CD4-positive, alpha-beta T cell (primary cell): Measurements from ENCODE around the gene CCDC12. TPM values are rescaled to one million over a fixed set of nuclear protein-coding genes. Genes with fewer than 3 reads are reported as not detected.

Source experiments
- ATAC-seq: fragments of 200-7000 bp; cut with Tn5 transposase; one replicate; pipeline ENCODE4 v1.10.0; 2022; ENCODE audit warnings: mild to moderate bottlenecking; ENCODE audit not compliant: poor library complexity
- CTCF ChIA-PET: fragments of 350-600 bp; sonication (Branson Sonifier 250); formaldehyde crosslinking; loops from one replicate; lab custom pipeline; 2021; ENCODE audit warnings: antibody characterized with exemption, inconsistent platforms; lab: Charles Lee
- POLR2A ChIA-PET: fragments of 350-600 bp; sonication (Branson Sonifier 250); formaldehyde crosslinking; loops from one replicate; lab custom pipeline; 2021; ENCODE audit warnings: antibody characterized with exemption, inconsistent platforms; lab: Charles Lee
- DNase-seq, 14 experiments: peaks; one replicate each; pipeline ENCODE4 v3.0.0-alpha.2; 2013 to 2020; ENCODE audit warnings: mixed read lengths in 2 of 14
- H3K27ac ChIP-seq, 2 donors: one replicate each; pipeline versions ENCODE4 v1.5.1 to v1.7.0; 2013; ENCODE audit warnings: low read length in 2 of 2, low read depth in 1 of 2, mild to moderate bottlenecking in 1 of 2
- H3K27me3 ChIP-seq, 2 experiments: 1 replicate in 1 of 2; 2 replicates in 1 of 2; pipeline versions ENCODE4 v1.6.1 to v1.7.0; 2013; ENCODE audit warnings: low read length in 2 of 2, control low read depth in 1 of 2, mild to moderate bottlenecking in 1 of 2, moderate library complexity in 1 of 2; ENCODE audit not compliant: insufficient read depth in 2 of 2, control insufficient read depth in 1 of 2
- H3K36me3 ChIP-seq: one replicate; pipeline ENCODE4 v1.6.1; 2013; ENCODE audit warnings: low read length, control low read depth; ENCODE audit not compliant: insufficient read depth
- H3K4me1 ChIP-seq: one replicate; pipeline ENCODE4 v1.6.1; 2013; ENCODE audit warnings: low read length, control low read depth; ENCODE audit not compliant: insufficient read depth
- H3K4me3 ChIP-seq: one replicate; pipeline ENCODE4 v1.5.1; 2013; ENCODE audit warnings: mild to moderate bottlenecking, low read length, moderate library complexity
- H3K9me3 ChIP-seq, 2 experiments: 1 replicate in 1 of 2; 2 replicates in 1 of 2; pipeline versions ENCODE4 v1.6.1 to v1.7.0; 2013; ENCODE audit warnings: low read length in 2 of 2, mild to moderate bottlenecking in 2 of 2, control low read depth in 1 of 2, moderate library complexity in 1 of 2; ENCODE audit not compliant: control insufficient read depth in 1 of 2, insufficient read depth in 1 of 2
- H3K27ac Mint-ChIP-seq: one replicate; pipeline ENCODE4 v1.8.0; 2020; ENCODE audit warnings: mixed read lengths
- H3K27me3 Mint-ChIP-seq: one replicate; pipeline ENCODE4 v1.8.0; 2021; ENCODE audit warnings: mixed read lengths
- H3K36me3 Mint-ChIP-seq: one replicate; pipeline ENCODE4 v1.8.0; 2021; ENCODE audit warnings: low read depth, mixed read lengths
- H3K4me1 Mint-ChIP-seq: one replicate; pipeline ENCODE4 v1.8.0; 2021; ENCODE audit warnings: low read depth, mixed read lengths
- H3K4me3 Mint-ChIP-seq: one replicate; pipeline ENCODE4 v1.8.0; 2020; ENCODE audit warnings: mild to moderate bottlenecking, mixed read lengths
- H3K9me3 Mint-ChIP-seq: one replicate; pipeline ENCODE4 v1.8.0; 2020; ENCODE audit warnings: mixed read lengths
- intact Hi-C, 2 experiments: fragments of 100-400 bp; cut with DNase I in 1 of 2; cut with micrococcal nuclease in 1 of 2; formaldehyde crosslinking; loops; one replicate each; pipeline versions ENCODE4 v1.15.1 to v1.9.0; 2023 to 2025; cut with DNase I, micrococcal nuclease
- total RNA-seq, 174 experiments: library from RNA in 2 of 174; stranded (reverse) in 2 of 174; gene quantifications; one replicate each; pipeline ENCODE4 v1.2.3 and lab custom pipeline; 2021 to 2026
- TF ChIP-seq, protein P1 (sequence below): fragments of 200-600 bp; IDR thresholded peaks from one replicate; pipeline ENCODE4 v1.8.0; 2022; ENCODE audit warnings: antibody characterized with exemption, mild to moderate bottlenecking

Gene CCDC12
- total RNA-seq, 2 experiments from 2014 or later: 57.5 to 59.5 TPM

- peaks cover 24 to 30% of the 10 kb centered on the region in 2 experiments for H3K27me3 ChIP-seq
- no peak overlapping the region for H3K27ac ChIP-seq
- H3K36me3 Mint-ChIP-seq: no peaks in the 10 kb centered on the region
- TF ChIP-seq, protein P1, sequence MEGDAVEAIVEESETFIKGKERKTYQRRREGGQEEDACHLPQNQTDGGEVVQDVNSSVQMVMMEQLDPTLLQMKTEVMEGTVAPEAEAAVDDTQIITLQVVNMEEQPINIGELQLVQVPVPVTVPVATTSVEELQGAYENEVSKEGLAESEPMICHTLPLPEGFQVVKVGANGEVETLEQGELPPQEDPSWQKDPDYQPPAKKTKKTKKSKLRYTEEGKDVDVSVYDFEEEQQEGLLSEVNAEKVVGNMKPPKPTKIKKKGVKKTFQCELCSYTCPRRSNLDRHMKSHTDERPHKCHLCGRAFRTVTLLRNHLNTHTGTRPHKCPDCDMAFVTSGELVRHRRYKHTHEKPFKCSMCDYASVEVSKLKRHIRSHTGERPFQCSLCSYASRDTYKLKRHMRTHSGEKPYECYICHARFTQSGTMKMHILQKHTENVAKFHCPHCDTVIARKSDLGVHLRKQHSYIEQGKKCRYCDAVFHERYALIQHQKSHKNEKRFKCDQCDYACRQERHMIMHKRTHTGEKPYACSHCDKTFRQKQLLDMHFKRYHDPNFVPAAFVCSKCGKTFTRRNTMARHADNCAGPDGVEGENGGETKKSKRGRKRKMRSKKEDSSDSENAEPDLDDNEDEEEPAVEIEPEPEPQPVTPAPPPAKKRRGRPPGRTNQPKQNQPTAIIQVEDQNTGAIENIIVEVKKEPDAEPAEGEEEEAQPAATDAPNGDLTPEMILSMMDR: no peak
- peaks cover 13% of the 10 kb centered on the region for H3K4me1 Mint-ChIP-seq
- H3K4me3 Mint-ChIP-seq: no peak overlapping the region
- H3K4me3 ChIP-seq: no peak overlapping the region
- DNase-seq (no peak), ATAC-seq (no peak)
- H3K36me3 ChIP-seq: no peaks in the 10 kb centered on the region
- H3K27ac Mint-ChIP-seq: no peak overlapping the region
- no peaks in the 10 kb centered on the region for H3K9me3 Mint-ChIP-seq
- CTCF ChIA-PET: no interaction called here
- peaks cover 0 to 6% of the 10 kb centered on the region in 2 experiments for H3K9me3 ChIP-seq
- peaks cover 28% of the 10 kb centered on the region for H3K27me3 Mint-ChIP-seq
- peaks cover 21% of the 10 kb centered on the region for H3K4me1 ChIP-seq
- POLR2A ChIA-PET: no interaction called here
- intact Hi-C loops: no loop called here
Measured at GRCh38 chr3:46878781-46879436, 97.6 kb downstream of the CCDC12 start.

GRCh38 chr3:46877406-46878125 lies 99.0 kb downstream of the CCDC12 start, which contains the start of gene PTH1R:
TSS of gene PTH1R (plus strand) at chr3:46877721. CDS start at chr3:46883560, 5,839 bp downstream.
- POLR2A ChIA-PET: no interaction called here
- Mint-ChIP-seq H3K27me3 (peaks cover 23% of the 10 kb centered on the region), H3K4me3 (no peak within 1 kb of the TSS), H3K27ac (no peak within 1 kb of the TSS), H3K36me3 (no peaks in the 10 kb centered on the region), H3K9me3 (no peaks in the 10 kb centered on the region), H3K4me1 (peaks cover 15% of the 10 kb centered on the region)
- Histone ChIP-seq H3K9me3 (peaks cover 0 to 6% of the 10 kb centered on the region in 2 experiments), H3K4me1 (peaks cover 14% of the 10 kb centered on the region), H3K27ac (no peak within 1 kb of the TSS), H3K4me3 (no peak within 1 kb of the TSS), H3K27me3 (peaks cover 16 to 22% of the 10 kb centered on the region in 2 experiments), H3K36me3 (no peaks in the 10 kb centered on the region)
- ATAC-seq: no peak
- TF ChIP-seq, protein P1: no peak
- CTCF ChIA-PET: interaction anchor here (1.2 kb wide), 1 partner anchor 10 kb away, joined by 4 read pairs; no protein-coding TSS in a partner anchor
- DNase-seq: no peak
- intact Hi-C loops: no loop called here

DNA sequence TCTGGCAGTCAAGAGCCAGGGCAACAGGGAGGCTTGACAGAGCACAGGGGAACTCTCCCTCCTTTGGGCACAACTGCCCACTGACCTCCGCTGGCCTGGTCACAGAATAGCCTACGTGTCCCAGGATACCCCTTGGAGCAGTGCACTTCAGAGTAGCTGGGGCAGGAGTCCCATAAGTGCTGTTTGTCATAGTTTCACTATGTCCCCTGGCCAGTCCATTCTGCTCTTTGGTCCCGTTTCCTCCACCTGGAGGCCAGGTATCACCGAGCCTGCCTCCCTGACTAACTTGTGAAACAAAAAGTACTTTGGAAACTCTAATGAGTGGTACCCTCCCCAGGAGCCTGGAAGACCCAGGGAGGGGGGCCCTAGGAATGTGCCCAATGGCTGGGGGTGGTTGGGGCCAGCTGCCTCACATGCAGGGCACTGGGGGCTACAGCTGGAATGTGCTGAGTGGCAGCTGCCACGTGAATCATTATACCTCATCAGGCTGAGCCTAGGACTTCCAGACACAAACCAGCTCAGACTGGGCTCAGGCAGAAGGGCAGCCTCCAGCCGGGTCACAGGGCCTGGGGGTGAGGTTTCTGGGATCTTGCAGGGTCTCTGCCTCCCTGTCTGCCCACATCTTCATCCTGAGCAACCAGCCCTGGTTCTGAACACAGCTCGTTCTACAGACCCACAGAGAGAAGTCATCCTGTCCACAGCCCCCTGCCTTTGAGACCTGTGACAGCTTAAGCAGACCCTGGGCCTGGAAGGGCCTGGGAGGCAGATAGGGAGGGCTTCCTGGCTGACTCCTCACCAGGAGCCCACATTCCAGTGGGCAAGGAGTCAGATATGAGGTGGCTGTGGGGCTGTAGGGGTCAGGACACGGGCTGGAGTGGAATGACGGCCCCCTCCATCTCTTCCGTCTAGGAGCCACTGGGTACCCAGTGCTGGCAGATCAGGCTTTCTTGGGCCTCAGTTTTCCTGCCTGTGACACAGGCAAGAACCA lies 99.9 kb downstream of the CCDC12 start:
- Histone ChIP-seq H3K4me3 (no peak overlapping the region), H3K36me3 (no peaks in the 10 kb centered on the region), H3K27ac (no peak overlapping the region), H3K27me3 (peaks cover 12 to 16% of the 10 kb centered on the region in 2 experiments), H3K9me3 (peaks cover 0 to 6% of the 10 kb centered on the region in 2 experiments), H3K4me1 (peaks cover 7% of the 10 kb centered on the region)
- no peaks in the 10 kb centered on the region for H3K9me3 Mint-ChIP-seq
- ATAC-seq (no peak), DNase-seq (no peak)
- H3K27ac Mint-ChIP-seq: no peak overlapping the region
- peaks cover 15% of the 10 kb centered on the region for H3K4me1 Mint-ChIP-seq
- CTCF ChIA-PET: interaction anchor here (1.2 kb wide), 1 partner anchor 9 kb away, joined by 4 read pairs; no protein-coding TSS in a partner anchor
- intact Hi-C loops: no loop called here
- H3K36me3 Mint-ChIP-seq: no peaks in the 10 kb centered on the region
- POLR2A ChIA-PET: no interaction called here
- H3K4me3 Mint-ChIP-seq: no peak overlapping the region
- TF ChIP-seq, protein P1: no peak
- H3K27me3 Mint-ChIP-seq: peaks cover 23% of the 10 kb centered on the region
